Activated CD8-positive, alpha-beta memory T cell treated with anti-CD3 and anti-CD28 coated beads, Interleukin-2, amount 10 ng/mL, durations not matched to agents 7 days and 5 days (primary cell): ENCODE measurements around the gene TBC1D9B. TPM values are rescaled to one million over a fixed set of nuclear protein-coding genes. Genes with fewer than 3 reads are reported as not detected.

Experiments
- ATAC-seq: fragments of 150-1000 bp; cut with Tn5 transposase; one replicate; pipeline ENCODE4 v1.10.0; 2021; ENCODE audit warnings: moderate library complexity
- CTCF ChIA-PET: fragments of 350-600 bp; sonication (Branson Sonifier 250); formaldehyde crosslinking; loops from one replicate; lab custom pipeline; 2021; ENCODE audit warnings: antibody characterized with exemption; lab: Charles Lee
- DNase-seq: peaks from one replicate; pipeline ENCODE4 v3.0.0-alpha.2; 2020
- H3K27ac Mint-ChIP-seq: one replicate; pipeline ENCODE4 v1.8.0; 2021; ENCODE audit warnings: mild to moderate bottlenecking, mixed read lengths
- H3K27me3 Mint-ChIP-seq: one replicate; pipeline ENCODE4 v1.8.0; 2021; ENCODE audit warnings: mixed read lengths
- H3K36me3 Mint-ChIP-seq: one replicate; pipeline ENCODE4 v1.8.0; 2021; ENCODE audit warnings: mild to moderate bottlenecking, mixed read lengths
- H3K4me1 Mint-ChIP-seq: one replicate; pipeline ENCODE4 v1.8.0; 2021; ENCODE audit warnings: mixed read lengths
- H3K4me3 Mint-ChIP-seq: one replicate; pipeline ENCODE4 v1.8.0; 2021; ENCODE audit warnings: mild to moderate bottlenecking, moderate library complexity, mixed read lengths
- H3K9me3 Mint-ChIP-seq: one replicate; pipeline ENCODE4 v1.8.0; 2022; ENCODE audit warnings: low read depth, mixed read lengths
- total RNA-seq, 2 experiments: library from RNA; stranded (reverse); gene quantifications; one replicate each; pipeline ENCODE4 v1.2.3, GENCODE V29; 2021

Gene TBC1D9B
- total RNA-seq, 2 experiments from 2014 or later: 71.6 to 83.3 TPM

- H3K36me3 Mint-ChIP-seq: no peaks in the 10 kb centered on the region
- ATAC-seq (no peak), DNase-seq (no peak)
- H3K9me3 Mint-ChIP-seq: no peaks in the 10 kb centered on the region
- no peak overlapping the region for H3K4me3 Mint-ChIP-seq
- H3K27ac Mint-ChIP-seq: no peak overlapping the region
- peaks cover 7% of the 10 kb centered on the region for H3K4me1 Mint-ChIP-seq
- CTCF ChIA-PET: interaction anchor here (1.1 kb wide), 1 partner anchor 10 kb away, joined by 3 read pairs; no protein-coding TSS in a partner anchor
- peaks cover 6% of the 10 kb centered on the region for H3K27me3 Mint-ChIP-seq
Observed at GRCh38 chr5:179918742-179919486, 11.2 kb upstream of the TBC1D9B start.

- no peak overlapping the region for H3K4me3 Mint-ChIP-seq
- H3K9me3 Mint-ChIP-seq: no peaks in the 10 kb centered on the region
- ATAC-seq: no peak
- CTCF ChIA-PET: interaction anchor here (0.8 to 1.4 kb wide), 2 partner anchors 10 to 114 kb away, joined by 3 to 4 read pairs; no protein-coding TSS in a partner anchor
- no peak overlapping the region for H3K27ac Mint-ChIP-seq
- DNase-seq: no peak
- no peaks in the 10 kb centered on the region for H3K36me3 Mint-ChIP-seq
- peaks cover 6% of the 10 kb centered on the region for H3K27me3 Mint-ChIP-seq
- peaks cover 7% of the 10 kb centered on the region for H3K4me1 Mint-ChIP-seq
Observed at GRCh38 chr5:179916523-179916922, 8.8 kb upstream of the TBC1D9B start.

- Mint-ChIP-seq H3K4me3 (no peak overlapping the region), H3K4me1 (peaks cover 7% of the 10 kb centered on the region), H3K27ac (no peak overlapping the region), H3K36me3 (no peaks in the 10 kb centered on the region), H3K27me3 (peaks cover 6% of the 10 kb centered on the region), H3K9me3 (no peaks in the 10 kb centered on the region)
- no peak for ATAC-seq
- DNase-seq: no peak
- CTCF ChIA-PET: interaction anchor here (0.8 to 1.4 kb wide), 2 partner anchors 9 to 114 kb away, joined by 4 read pairs; no protein-coding TSS in a partner anchor
Observed at GRCh38 chr5:179915406-179915935, 7.8 kb upstream of the TBC1D9B start.

GRCh38 chr5:179914032-179914755 is 6.5 kb upstream of the TBC1D9B start:
- DNase-seq: no peak
- H3K27me3 Mint-ChIP-seq: peaks cover 3% of the 10 kb centered on the region
- ATAC-seq: peak; percentile 30
- no peak overlapping the region for H3K4me3 Mint-ChIP-seq
- no peaks in the 10 kb centered on the region for H3K9me3 Mint-ChIP-seq
- CTCF ChIA-PET: interaction anchor here (0.7 to 0.9 kb wide), 2 partner anchors 112 to 122 kb away, joined by 3 read pairs; no protein-coding TSS in a partner anchor
- no peak overlapping the region for H3K27ac Mint-ChIP-seq
- peaks cover 7% of the 10 kb centered on the region for H3K4me1 Mint-ChIP-seq
- no peaks in the 10 kb centered on the region for H3K36me3 Mint-ChIP-seq

- DNase-seq: no peak
- CTCF ChIA-PET: interaction anchor here (1.1 kb wide), 1 partner anchor 112 kb away, joined by 3 read pairs; no protein-coding TSS in a partner anchor
- no peak overlapping the region for H3K4me3 Mint-ChIP-seq
- no peak for ATAC-seq
- H3K36me3 Mint-ChIP-seq: no peaks in the 10 kb centered on the region
- peaks cover 3% of the 10 kb centered on the region for H3K27me3 Mint-ChIP-seq
- H3K4me1 Mint-ChIP-seq: peaks cover 7% of the 10 kb centered on the region
- no peaks in the 10 kb centered on the region for H3K9me3 Mint-ChIP-seq
- H3K27ac Mint-ChIP-seq: no peak overlapping the region
Observed at GRCh38 chr5:179913461-179913860, 5.8 kb upstream of the TBC1D9B start.

GRCh38 chr5:179912951-179913350 is 5.3 kb upstream of the TBC1D9B start:
- Mint-ChIP-seq H3K9me3 (no peaks in the 10 kb centered on the region), H3K4me1 (peaks cover 8% of the 10 kb centered on the region), H3K4me3 (no peak overlapping the region), H3K36me3 (no peaks in the 10 kb centered on the region), H3K27ac (no peak overlapping the region), H3K27me3 (no peaks in the 10 kb centered on the region)
- no peak for DNase-seq
- no peak for ATAC-seq
- CTCF ChIA-PET: interaction anchor here (1.1 kb wide), 1 partner anchor 111 kb away, joined by 3 read pairs; no protein-coding TSS in a partner anchor

GRCh38 chr5:179912386-179912785 is 4.7 kb upstream of the TBC1D9B start:
- DNase-seq (no peak), ATAC-seq (no peak)
- no peak overlapping the region for H3K4me3 Mint-ChIP-seq
- H3K36me3 Mint-ChIP-seq: no peaks in the 10 kb centered on the region
- H3K9me3 Mint-ChIP-seq: no peaks in the 10 kb centered on the region
- CTCF ChIA-PET: interaction anchor here (1.1 to 2.2 kb wide), 3 partner anchors 63 to 149 kb away, joined by 3 to 7 read pairs (median 4); no protein-coding TSS in a partner anchor
- H3K27ac Mint-ChIP-seq: no peak overlapping the region
- H3K27me3 Mint-ChIP-seq: no peaks in the 10 kb centered on the region
- peaks cover 7% of the 10 kb centered on the region for H3K4me1 Mint-ChIP-seq

GRCh38 chr5:179909224-179909623 is 1.5 kb upstream of the TBC1D9B start:
- Mint-ChIP-seq H3K27ac (no peak overlapping the region), H3K27me3 (no peaks in the 10 kb centered on the region), H3K9me3 (no peaks in the 10 kb centered on the region), H3K4me3 (peak overlapping the region; percentile 20), H3K4me1 (peaks cover 20% of the 10 kb centered on the region), H3K36me3 (no peaks in the 10 kb centered on the region)
- ATAC-seq (no peak), DNase-seq (no peak)
- CTCF ChIA-PET: interaction anchor here (1.3 to 4.8 kb wide), 3 partner anchors 9 to 147 kb away, joined by 3 to 22 read pairs (median 5); no protein-coding TSS in a partner anchor

GRCh38 chr5:179908528-179908927 is 831 bp upstream of the TBC1D9B start:
- H3K4me3 Mint-ChIP-seq: peak overlapping the region; percentile 73
- no peaks in the 10 kb centered on the region for H3K9me3 Mint-ChIP-seq
- H3K4me1 Mint-ChIP-seq: peaks cover 18% of the 10 kb centered on the region
- H3K27me3 Mint-ChIP-seq: no peaks in the 10 kb centered on the region
- no peak for DNase-seq
- peaks cover 3% of the 10 kb centered on the region for H3K36me3 Mint-ChIP-seq
- no peak for ATAC-seq
- CTCF ChIA-PET: interaction anchor here (0.7 to 5.3 kb wide), 9 partner anchors 10 to 308 kb away, joined by 3 to 29 read pairs (median 5); partner anchors contain the start of gene LTC4S
- H3K27ac Mint-ChIP-seq: no peak overlapping the region

- H3K4me1 Mint-ChIP-seq: peaks cover 18% of the 10 kb centered on the region
- DNase-seq: peak; percentile 52
- CTCF ChIA-PET: interaction anchor here (0.8 to 5.3 kb wide), 6 partner anchors 9 to 145 kb away, joined by 3 to 29 read pairs (median 4); partner anchors contain the start of genes LTC4S and MGAT4B
- no peaks in the 10 kb centered on the region for H3K9me3 Mint-ChIP-seq
- ATAC-seq: peak; percentile 38
- H3K36me3 Mint-ChIP-seq: peaks cover 5% of the 10 kb centered on the region
- no peaks in the 10 kb centered on the region for H3K27me3 Mint-ChIP-seq
- H3K27ac Mint-ChIP-seq: peak overlapping the region; percentile 74
- H3K4me3 Mint-ChIP-seq: peak overlapping the region; percentile 83
Observed at GRCh38 chr5:179906795-179907555, 722 bp downstream of the TBC1D9B start.

- Mint-ChIP-seq H3K36me3 (peaks cover 5% of the 10 kb centered on the region), H3K4me1 (peaks cover 18% of the 10 kb centered on the region), H3K27me3 (no peaks in the 10 kb centered on the region), H3K4me3 (peak overlapping the region; percentile 83), H3K27ac (no peak overlapping the region), H3K9me3 (no peaks in the 10 kb centered on the region)
- no peak for ATAC-seq
- CTCF ChIA-PET: interaction anchor here (0.8 to 5.3 kb wide), 6 partner anchors 10 to 144 kb away, joined by 3 to 29 read pairs (median 4); partner anchors contain the start of genes LTC4S and MGAT4B
- no peak for DNase-seq
Observed at GRCh38 chr5:179906294-179906794, 1.4 kb downstream of the TBC1D9B start.

GRCh38 chr5:179905161-179905560 is 2.5 kb downstream of the TBC1D9B start:
- Mint-ChIP-seq H3K4me1 (peaks cover 18% of the 10 kb centered on the region), H3K4me3 (no peak overlapping the region), H3K9me3 (no peaks in the 10 kb centered on the region), H3K27ac (no peak overlapping the region), H3K27me3 (no peaks in the 10 kb centered on the region), H3K36me3 (peaks cover 5% of the 10 kb centered on the region)
- CTCF ChIA-PET: interaction anchor here (1.5 to 5.3 kb wide), 2 partner anchors 103 to 109 kb away, joined by 3 to 29 read pairs; no protein-coding TSS in a partner anchor
- no peak for DNase-seq
- ATAC-seq: no peak
